ENCODE data around the gene FAM81A. TPM values are rescaled to one million over a fixed set of nuclear protein-coding genes. Genes with fewer than 3 reads are reported as not detected.
"Not testable (repeated sequence)": the region's sequence is repeated elsewhere in the genome, so short reads cannot be mapped to it uniquely, and the experiment has no call there.

FAM81A gene
- total RNA-seq, 4 donors from 2014 or later, result 1.3 to 2.3 (median 2.1) TPM

GRCh38 chr15:59413577-59413976 is 24.4 kb upstream of the FAM81A start:
- no peak for DNase-seq (ENCODE audit: low spot score in 2 of 2)
- intact Hi-C loops (cut with DNase I; ENCODE audit: low total_unique reads), result loop anchor here (10.0 kb wide), 1 partner anchor 309 kb away; the partner anchor contains the start of gene CCNB2
- 83 to 86% methylated on average over 2 of the region's 2 CpGs for WGBS, 2 donors
- H3K4me3 ChIP-seq (ENCODE audit: low read depth, poor library complexity, severe bottlenecking), result no peak overlapping the region
- TF ChIP-seq POLR2A (IDR thresholded peaks at IDR 0.05) (no peak), CTCF (IDR thresholded peaks at IDR 0.05) (no peak)

GRCh38 chr15:59416816-59417215 is 21.2 kb upstream of the FAM81A start:
- WGBS, 2 donors, result 62 to 77% methylated on average over 4 of the region's 4 CpGs
- no peak overlapping the region for H3K4me3 ChIP-seq (ENCODE audit: low read depth, poor library complexity, severe bottlenecking)
- TF ChIP-seq CTCF (IDR thresholded peaks at IDR 0.05) (no peak), POLR2A (IDR thresholded peaks at IDR 0.05) (no peak)
- no peak for DNase-seq (ENCODE audit: low spot score in 2 of 2)
- intact Hi-C loops (cut with DNase I; ENCODE audit: low total_unique reads), result loop anchor here (10.0 kb wide), 1 partner anchor 312 kb away; the partner anchor contains the start of gene CCNB2

GRCh38 chr15:59419170-59419569 is 18.8 kb upstream of the FAM81A start:
- TF ChIP-seq POLR2A (IDR thresholded peaks at IDR 0.05) (no peak), CTCF (IDR thresholded peaks at IDR 0.05) (no peak)
- H3K4me3 ChIP-seq (ENCODE audit: low read depth, poor library complexity, severe bottlenecking), result no peak overlapping the region
- DNase-seq (ENCODE audit: low spot score in 2 of 2), result no peak
- WGBS, 2 donors, result 65 to 84% methylated on average over 1 of the region's 1 CpG
- intact Hi-C loops (cut with DNase I; ENCODE audit: low total_unique reads), result loop anchor here (10.0 kb wide), 1 partner anchor 314 kb away; the partner anchor contains the start of gene CCNB2

GRCh38 chr15:59420108-59420507 is 17.9 kb upstream of the FAM81A start:
- DNase-seq (ENCODE audit: low spot score in 2 of 2), result no peak
- TF ChIP-seq CTCF (IDR thresholded peaks at IDR 0.05) (no peak), POLR2A (IDR thresholded peaks at IDR 0.05) (no peak)
- intact Hi-C loops (cut with DNase I; ENCODE audit: low total_unique reads), result no loop called here
- no peak overlapping the region for H3K4me3 ChIP-seq (ENCODE audit: low read depth, poor library complexity, severe bottlenecking)
- 76% methylated on average over 3 of the region's 3 CpGs for WGBS, 2 donors

- no peak for DNase-seq (ENCODE audit: low spot score in 2 of 2)
- 28 to 43% methylated on average over 11 to 14 of the region's 16 CpGs for WGBS, 2 donors
- TF ChIP-seq POLR2A (IDR thresholded peaks at IDR 0.05) (no peak), CTCF (IDR thresholded peaks at IDR 0.05) (no peak)
- no peak overlapping the region for H3K4me3 ChIP-seq (ENCODE audit: low read depth, poor library complexity, severe bottlenecking)
- intact Hi-C loops (cut with DNase I; ENCODE audit: low total_unique reads), result no loop called here
Measured at GRCh38 chr15:59420986-59421618, 16.9 kb upstream of the FAM81A start.

- no peak for TF ChIP-seq POLR2A (IDR thresholded peaks at IDR 0.05)
- H3K4me3 ChIP-seq (ENCODE audit: low read depth, poor library complexity, severe bottlenecking), result no peak overlapping the region
- DNase-seq (ENCODE audit: low spot score in 2 of 2), result no peak
- WGBS, 2 donors, result 37 to 49% methylated on average over 4 to 5 of the region's 5 CpGs
- intact Hi-C loops (cut with DNase I; ENCODE audit: low total_unique reads), result loop anchor here (5.0 kb wide), 1 partner anchor 1647 kb away; no protein-coding TSS in a partner anchor
Measured at GRCh38 chr15:59424616-59425015, 13.4 kb upstream of the FAM81A start.

DNA sequence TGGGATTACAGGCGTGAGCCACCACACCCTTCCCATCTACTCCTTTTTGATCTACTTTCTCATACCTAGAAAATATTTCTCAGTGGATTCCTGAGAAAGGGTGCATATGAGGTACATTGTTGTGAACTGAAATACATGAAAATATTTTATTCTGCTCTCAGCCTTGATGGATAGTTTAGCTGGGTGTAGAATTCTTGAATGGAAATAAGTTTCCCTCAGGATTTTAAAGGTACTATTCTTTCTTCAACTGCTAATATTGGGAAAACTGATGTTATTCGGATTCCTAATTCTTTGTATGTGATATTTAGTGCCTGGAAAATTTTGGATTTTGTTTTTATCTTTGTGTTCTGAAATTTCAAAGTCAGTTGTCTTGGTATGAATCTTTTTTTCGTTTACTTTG is 9.1 kb upstream of the FAM81A start:
- not testable (repeated sequence) for DNase-seq (ENCODE audit: low spot score in 2 of 2); H3K4me3 ChIP-seq (ENCODE audit: low read depth, poor library complexity, severe bottlenecking)
- WGBS, 2 donors, result 82 to 86% methylated on average over 3 of the region's 3 CpGs
- intact Hi-C loops (cut with DNase I; ENCODE audit: low total_unique reads), result loop anchor here (5.0 kb wide), 1 partner anchor 1652 kb away; no protein-coding TSS in a partner anchor
